ENCODE data around the gene NAALADL2.

GRCh38 chr3:175605851-175606250, 746.7 kb downstream of the NAALADL2 start:
- TF ChIP-seq POLR2AphosphoS5 (IDR thresholded peaks at IDR 0.05; ENCODE audit: borderline replicate concordance, low read depth, low read length) (no peak), EZH2 (IDR thresholded peaks at IDR 0.05) (no peak), FOXP2 (optimal IDR thresholded peaks at IDR 0.05; ENCODE audit: control extremely low read depth, extremely low read length, insufficient read depth) (no peak)
